Measurements from ENCODE around the gene LSG1.

DNA sequence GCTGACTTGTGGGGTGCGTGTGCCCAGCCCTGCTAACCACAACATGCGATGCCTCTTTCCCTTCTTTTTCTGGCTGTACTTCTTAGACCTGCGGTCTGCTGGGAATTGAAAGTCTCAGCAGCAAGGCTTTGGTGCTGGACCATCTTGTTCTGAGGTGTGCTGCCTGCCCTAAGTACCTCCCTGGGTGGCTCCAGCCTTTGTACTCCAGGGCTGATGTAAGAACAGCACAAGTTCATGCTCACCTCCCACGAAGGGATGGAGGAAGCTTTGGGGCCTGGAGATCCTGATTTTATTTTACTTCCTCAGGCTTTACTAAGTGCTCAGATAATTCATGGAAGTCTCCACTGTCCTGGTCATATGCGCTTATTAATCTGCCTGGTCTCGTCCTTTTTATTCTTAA is 42.6 kb upstream of the LSG1 start:
- no peak for TF ChIP-seq POLR2AphosphoS5 (IDR thresholded peaks at IDR 0.05)
- TF ChIP-seq CTCF (IDR thresholded peaks at IDR 0.05): no peak
- TF ChIP-seq EP300 (IDR thresholded peaks at IDR 0.05): no peak

Measured in upper lobe of left lung (tissue), 4 donors.